ENCODE measurements around the gene MYOZ3. TPM values are rescaled to one million over a fixed set of nuclear protein-coding genes. Genes with fewer than 3 reads are reported as not detected.

The MYOZ3 gene
- total RNA-seq, 2 experiments from 2014 or later, result not detected

DNA sequence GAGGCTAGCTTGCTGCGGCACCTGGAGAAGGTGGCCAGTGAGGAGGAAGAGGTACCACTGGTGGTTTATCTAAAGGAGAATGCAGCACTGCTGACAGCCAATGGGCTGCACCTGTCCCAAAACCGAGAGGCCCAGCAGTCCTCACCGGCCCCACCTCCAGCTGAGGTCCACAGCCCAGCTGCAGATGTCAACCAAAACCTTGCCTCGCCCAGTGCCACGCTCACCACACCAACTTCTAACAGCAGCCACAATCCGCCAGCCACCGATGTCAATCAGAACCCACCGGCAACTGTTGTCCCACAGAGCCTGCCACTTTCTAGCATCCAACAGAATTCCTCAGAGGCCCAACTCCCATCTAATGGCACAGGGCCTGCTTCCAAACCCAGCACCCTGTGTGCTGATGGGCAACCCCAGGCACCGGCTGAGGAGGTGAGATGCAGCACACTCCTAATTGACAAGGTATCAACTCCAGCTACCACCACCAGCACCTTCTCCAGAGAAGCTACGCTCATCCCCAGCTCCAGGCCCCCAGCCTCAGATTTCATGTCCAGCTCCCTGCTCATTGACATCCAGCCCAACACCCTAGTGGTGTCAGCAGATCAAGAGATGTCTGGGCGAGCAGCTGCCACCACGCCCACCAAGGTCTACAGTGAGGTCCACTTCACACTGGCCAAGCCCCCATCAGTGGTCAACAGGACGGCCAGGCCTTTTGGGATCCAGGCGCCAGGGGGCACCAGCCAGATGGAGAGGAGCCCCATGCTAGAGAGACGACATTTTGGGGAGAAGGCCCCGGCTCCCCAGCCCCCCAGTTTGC is 12.6 kb upstream of the MYOZ3 start:
- Histone ChIP-seq H2AFZ (ENCODE audit: low read length) (no peak overlapping the region), H3K79me2 (ENCODE audit: insufficient read depth, low read depth, low read length) (no peaks in the 10 kb centered on the region), H3K36me3 (ENCODE audit: insufficient read depth, low read length) (no peaks in the 10 kb centered on the region), H3K9me2 (ENCODE audit: insufficient read depth, low read length) (no peaks in the 10 kb centered on the region), H3K4me1 (ENCODE audit: insufficient read depth, low read length, poor library complexity, severe bottlenecking) (no peaks in the 10 kb centered on the region), H3K4me3 (ENCODE audit: low read depth, low read length, poor library complexity, severe bottlenecking) (no peak overlapping the region), H3K27ac (ENCODE audit: low read depth, low read length, poor library complexity, severe bottlenecking) (no peak overlapping the region), H4K20me1 (ENCODE audit: insufficient read depth, low read length) (no peaks in the 10 kb centered on the region), H3K4me2 (ENCODE audit: low read length) (no peak overlapping the region), H3K9me3 (ENCODE audit: low read length) (no peaks in the 10 kb centered on the region)
- TF ChIP-seq, protein P1, sequence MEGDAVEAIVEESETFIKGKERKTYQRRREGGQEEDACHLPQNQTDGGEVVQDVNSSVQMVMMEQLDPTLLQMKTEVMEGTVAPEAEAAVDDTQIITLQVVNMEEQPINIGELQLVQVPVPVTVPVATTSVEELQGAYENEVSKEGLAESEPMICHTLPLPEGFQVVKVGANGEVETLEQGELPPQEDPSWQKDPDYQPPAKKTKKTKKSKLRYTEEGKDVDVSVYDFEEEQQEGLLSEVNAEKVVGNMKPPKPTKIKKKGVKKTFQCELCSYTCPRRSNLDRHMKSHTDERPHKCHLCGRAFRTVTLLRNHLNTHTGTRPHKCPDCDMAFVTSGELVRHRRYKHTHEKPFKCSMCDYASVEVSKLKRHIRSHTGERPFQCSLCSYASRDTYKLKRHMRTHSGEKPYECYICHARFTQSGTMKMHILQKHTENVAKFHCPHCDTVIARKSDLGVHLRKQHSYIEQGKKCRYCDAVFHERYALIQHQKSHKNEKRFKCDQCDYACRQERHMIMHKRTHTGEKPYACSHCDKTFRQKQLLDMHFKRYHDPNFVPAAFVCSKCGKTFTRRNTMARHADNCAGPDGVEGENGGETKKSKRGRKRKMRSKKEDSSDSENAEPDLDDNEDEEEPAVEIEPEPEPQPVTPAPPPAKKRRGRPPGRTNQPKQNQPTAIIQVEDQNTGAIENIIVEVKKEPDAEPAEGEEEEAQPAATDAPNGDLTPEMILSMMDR (conservative IDR thresholded peaks at IDR 0.05; ENCODE audit: low read length), result no peak
- no peak for TF ChIP-seq EZH2phosphoT487 (IDR thresholded peaks at IDR 0.05; ENCODE audit: borderline replicate concordance, low read depth, low read length)
- intact Hi-C loops (cut with micrococcal nuclease; ENCODE audit: unreplicated experiment), result no loop called here
- DNase-seq (ENCODE audit: low spot score), result no peak
- POLR2A ChIA-PET, result no interaction called here
- CTCF ChIA-PET (ENCODE audit: unreplicated experiment), result no interaction called here
- BruUV-seq (replicated peaks), result no TSS peak

DNA sequence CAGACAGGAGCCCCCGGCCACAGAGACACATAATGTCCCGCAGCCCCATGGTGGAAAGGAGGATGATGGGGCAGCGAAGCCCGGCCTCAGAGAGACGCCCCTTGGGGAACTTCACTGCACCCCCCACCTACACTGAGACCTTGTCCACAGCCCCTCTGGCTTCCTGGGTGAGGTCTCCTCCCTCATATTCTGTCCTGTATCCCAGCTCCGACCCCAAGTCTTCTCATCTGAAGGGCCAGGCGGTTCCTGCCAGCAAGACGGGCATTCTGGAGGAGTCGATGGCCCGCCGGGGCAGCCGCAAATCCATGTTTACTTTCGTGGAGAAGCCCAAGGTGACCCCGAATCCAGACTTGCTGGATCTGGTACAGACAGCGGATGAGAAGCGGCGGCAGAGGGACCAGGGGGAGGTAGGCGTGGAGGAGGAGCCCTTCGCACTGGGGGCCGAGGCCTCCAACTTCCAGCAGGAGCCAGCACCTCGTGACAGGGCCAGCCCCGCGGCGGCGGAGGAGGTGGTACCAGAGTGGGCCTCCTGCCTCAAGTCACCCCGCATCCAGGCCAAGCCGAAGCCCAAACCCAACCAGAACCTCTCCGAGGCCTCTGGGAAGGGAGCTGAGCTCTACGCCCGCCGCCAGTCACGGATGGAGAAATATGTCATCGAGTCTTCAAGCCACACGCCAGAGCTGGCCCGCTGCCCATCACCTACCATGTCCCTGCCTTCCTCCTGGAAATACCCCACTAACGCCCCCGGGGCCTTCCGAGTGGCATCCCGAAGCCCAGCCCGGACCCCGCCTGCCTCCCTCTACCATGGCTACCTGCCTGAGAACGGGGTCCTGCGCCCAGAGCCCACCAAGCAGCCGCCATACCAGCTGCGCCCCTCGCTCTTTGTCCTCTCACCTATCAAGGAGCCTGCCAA is 11.7 kb upstream of the MYOZ3 start:
- intact Hi-C loops (cut with micrococcal nuclease; ENCODE audit: unreplicated experiment), result no loop called here

More for the DNA sequence above, 11.7 kb upstream of the MYOZ3 start:
- Histone ChIP-seq H3K9me2 (ENCODE audit: insufficient read depth, low read length) (no peaks in the 10 kb centered on the region), H2AFZ (ENCODE audit: low read length) (no peak overlapping the region), H4K20me1 (ENCODE audit: insufficient read depth, low read length) (no peaks in the 10 kb centered on the region), H3K27ac (ENCODE audit: low read depth, low read length, poor library complexity, severe bottlenecking) (no peak overlapping the region), H3K4me1 (ENCODE audit: insufficient read depth, low read length, poor library complexity, severe bottlenecking) (no peaks in the 10 kb centered on the region), H3K4me2 (ENCODE audit: low read length) (no peak overlapping the region), H3K9me3 (ENCODE audit: low read length) (no peaks in the 10 kb centered on the region), H3K79me2 (ENCODE audit: insufficient read depth, low read depth, low read length) (no peaks in the 10 kb centered on the region), H3K4me3 (ENCODE audit: low read depth, low read length, poor library complexity, severe bottlenecking) (no peak overlapping the region), H3K36me3 (ENCODE audit: insufficient read depth, low read length) (no peaks in the 10 kb centered on the region)
- POLR2A ChIA-PET, result no interaction called here
- TF ChIP-seq, protein P1 (conservative IDR thresholded peaks at IDR 0.05; ENCODE audit: low read length), result no peak
- TF ChIP-seq EZH2phosphoT487 (IDR thresholded peaks at IDR 0.05; ENCODE audit: borderline replicate concordance, low read depth, low read length), result no peak
- CTCF ChIA-PET (ENCODE audit: unreplicated experiment), result no interaction called here
- DNase-seq (ENCODE audit: low spot score), result no peak
- BruUV-seq (replicated peaks), result no TSS peak
